ENCODE measurements around the gene FANCD2OS.
"Not testable (repeated sequence)": the region's sequence is repeated elsewhere in the genome, so short reads cannot be mapped to it uniquely, and the experiment has no call there.

FANCD2OS gene, protein sequence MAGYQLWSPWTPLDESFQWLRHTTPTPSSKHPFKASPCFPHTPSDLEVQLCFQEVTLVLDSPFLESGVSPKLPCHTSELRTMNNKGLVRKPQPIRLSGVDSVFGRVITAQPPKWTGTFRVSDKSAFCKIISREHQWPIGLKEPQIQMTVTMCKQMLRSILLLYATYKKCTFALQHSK

DNA sequence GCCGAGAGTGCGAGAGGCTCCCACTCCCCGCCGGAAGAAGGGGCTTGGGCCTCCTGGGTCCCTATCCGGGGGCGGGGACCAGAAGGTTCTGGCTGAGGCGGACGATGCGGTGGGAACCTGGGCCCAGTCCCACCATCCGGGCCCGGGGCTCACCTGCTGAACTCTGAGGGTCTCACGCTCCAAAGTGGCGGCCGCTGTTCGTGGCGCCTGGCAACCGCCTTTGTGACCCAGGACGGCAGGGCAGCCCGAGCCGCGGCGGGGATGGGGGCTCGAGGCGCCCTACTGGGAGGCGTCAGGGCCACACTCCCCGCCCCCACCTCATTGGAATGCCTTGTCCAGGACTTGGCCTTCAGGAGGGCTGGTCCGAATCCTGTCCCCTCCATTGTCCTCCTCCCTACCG is at the start of gene FANCD2OS:
Gene FANCD2OS, minus strand, starts transcription at position 165 of the 400 bp plus-strand sequence. CDS start 3,481 bp downstream, outside the sequence.
- DNase-seq: no peak

DNA sequence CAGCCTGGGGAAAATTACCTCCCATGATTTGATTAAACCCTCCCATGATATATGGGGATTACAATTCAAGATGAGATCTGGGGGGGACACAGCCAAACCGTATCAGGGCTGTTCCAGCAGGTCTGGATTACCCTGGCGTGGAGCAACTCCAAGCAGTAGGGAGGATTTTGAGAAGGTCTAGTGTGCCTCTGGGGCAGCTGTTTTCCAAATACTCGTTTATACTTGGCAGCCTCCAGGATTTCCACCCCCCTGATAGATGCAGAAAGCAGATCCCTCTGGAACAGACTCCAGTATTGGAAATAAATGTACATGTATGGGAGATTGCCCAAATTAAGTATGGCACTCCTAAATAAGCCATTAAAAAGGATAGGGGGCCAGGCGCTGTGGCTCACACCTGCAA is 49.0 kb upstream of the FANCD2OS start:
- no peak for DNase-seq

DNA sequence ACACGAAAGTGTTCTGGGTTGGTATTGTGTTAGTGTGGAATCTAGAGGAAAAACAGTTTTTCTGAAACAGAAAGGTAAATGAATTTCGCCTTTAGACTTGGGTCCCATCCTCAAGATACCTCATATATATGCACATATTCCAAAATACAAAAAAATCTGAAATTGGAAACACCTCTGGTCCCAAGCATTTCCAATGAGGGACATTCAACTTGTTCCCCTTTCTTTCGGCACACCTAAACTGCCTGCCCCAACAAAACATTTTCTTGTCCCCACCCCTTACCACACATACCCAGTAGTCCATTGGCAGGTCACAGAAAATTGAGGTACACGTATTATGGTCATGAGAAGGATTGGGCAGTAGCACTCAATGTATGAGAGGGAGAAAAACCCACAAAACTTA is 47.6 kb upstream of the FANCD2OS start:
- no peak for DNase-seq

DNA sequence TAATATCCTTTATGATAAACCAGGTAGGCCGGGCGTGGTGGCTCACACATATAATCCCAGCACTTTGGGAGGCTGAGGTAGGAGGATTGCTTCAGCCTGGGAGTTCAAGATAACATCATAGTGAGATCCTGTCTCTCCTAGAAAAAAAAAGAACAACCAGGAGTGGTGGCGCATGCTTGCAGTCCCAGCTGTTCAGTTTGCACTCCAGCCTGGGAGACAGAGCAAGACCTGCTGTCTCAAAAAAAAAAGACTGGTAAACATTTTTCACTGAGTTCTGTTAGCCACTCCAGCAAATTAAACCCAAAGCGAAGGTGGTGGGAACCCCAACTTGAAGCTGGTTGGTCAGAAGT is 47.0 kb upstream of the FANCD2OS start:
- DNase-seq: no peak

DNA sequence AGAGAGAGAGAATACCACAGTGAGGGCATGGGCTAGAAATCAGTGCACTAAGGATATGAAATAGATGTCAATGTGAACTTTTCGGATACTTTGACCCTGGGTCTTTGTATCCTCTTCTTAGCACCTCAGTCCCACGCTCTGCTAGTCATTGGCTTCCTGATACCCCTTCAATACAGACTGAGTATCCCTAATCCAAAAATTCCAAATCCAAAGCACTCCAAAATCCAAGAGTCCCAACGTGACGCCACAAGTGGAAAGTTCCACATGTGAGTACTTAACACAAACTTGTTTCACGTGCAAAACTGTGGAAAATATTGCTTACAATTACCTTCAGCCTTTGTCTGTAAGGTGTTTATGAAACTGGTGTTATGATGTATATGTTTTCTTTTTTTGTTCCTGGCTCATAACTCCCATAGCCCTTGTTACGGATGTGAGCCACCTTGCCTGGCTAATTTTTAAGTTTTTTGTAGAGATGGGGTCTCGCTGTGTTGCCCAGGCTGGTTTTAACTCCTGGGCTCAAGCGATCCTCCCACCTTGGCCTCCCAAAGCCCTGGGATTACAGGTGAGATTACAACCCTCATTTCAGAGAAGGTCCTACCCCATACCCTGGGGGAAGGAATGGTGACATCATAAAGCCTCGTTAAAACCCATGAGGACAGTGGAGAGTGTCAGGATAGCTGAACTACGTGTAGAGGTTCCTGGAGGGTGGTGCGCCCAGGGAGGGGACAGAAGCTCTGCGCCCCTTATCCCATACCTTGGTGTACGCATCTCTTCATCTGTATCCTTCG is 46.5 kb upstream of the FANCD2OS start:
- DNase-seq: no peak

DNA sequence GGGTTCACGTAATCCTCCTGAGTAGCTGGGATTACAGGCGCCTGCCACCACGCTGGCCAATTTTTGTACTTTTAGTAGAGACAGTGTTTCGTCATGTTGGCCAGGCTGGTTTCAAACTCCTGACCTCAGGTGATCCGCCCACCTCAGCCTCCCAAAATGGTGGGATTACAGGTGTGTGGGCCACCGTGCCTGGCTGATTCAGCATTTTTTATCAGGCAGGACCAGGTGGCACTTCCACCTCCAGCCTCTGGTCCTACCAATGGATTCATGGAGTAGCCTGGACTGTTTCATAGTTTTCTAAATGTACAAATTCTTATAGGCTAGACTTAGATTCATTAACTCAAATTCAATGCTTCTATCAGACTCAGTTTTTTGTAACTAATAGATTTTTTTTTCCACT is 42.9 kb upstream of the FANCD2OS start:
- DNase-seq: no peak

DNA sequence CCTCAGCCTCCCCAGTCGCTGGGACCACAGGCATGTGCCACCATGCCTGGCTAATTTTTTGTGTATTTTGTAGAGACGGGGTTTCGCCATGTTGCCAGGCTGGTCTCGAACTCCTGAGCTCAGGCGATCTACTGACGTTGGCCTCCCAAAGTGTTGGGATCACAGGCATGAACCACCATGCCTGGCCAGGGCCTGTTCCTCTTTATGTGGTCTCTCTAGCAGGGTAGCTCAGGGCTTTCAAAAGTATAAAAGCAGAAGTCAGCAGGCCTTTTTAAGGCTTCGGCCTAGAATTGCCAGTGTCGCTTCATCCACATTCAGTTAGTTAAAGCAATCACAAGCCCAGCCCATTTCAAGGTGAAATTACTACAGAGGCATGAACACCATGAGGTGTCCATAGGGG is 41.2 kb upstream of the FANCD2OS start:
- DNase-seq: no peak

DNA sequence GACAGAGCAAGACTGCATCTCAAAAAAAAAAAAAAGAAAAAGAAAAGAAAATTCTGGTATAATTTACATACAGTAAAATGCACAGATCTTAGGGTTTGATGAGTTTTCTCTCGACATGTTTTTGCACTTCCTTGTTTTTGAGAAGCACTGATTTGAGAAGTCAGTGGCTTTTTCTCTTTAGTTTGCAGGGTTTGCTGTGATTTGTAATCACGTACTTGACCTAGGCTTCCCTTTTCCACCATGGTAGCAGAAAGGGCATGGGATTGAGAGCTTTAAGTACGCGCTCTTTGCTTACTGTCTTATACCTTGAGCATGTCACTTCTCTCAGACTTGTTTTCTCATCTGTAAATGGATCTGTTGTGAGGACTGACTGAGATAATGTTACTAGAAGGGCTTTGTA is 37.6 kb upstream of the FANCD2OS start:
- no peak for DNase-seq

DNA sequence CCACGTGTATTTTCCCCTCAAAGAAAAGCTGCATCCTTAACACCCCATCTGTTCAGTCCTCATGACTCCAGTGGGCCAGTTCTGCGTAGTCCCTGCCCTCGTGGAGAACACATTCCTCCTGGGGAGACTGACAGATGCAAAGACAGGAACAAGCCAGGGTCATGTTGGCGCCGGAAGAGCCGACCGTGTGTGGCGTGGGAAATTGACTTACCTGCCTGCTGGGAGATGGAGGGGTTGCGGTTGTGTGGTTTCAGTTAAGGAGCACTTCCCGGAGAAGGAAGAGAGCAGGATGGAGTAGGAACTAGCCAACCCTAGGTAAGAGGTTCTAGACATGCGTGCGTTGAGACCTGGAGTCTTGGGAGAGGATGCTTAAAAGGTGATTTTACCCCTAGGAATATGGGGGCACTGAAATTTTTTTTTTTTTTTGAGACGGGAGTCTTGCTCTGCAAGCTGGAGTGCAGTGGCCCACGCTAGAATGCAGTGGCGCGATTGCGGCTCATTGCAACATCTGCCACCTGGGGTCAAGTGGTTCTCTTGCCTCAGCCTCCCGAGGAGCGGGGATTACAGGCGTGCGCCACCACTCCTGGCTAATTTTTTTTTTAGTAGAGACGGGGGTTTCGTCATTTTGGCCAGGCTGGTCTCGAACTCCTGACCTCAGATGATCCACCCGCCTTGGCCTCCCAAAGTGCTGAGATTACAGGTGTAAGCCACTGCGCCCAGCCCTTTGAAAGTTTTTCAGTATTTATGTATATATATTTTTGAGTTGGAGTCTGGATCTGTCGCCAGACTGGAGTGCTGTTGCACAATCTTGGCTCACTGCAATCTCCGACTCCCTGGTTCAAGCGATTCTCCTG is 34.9 kb upstream of the FANCD2OS start:
- DNase-seq: no peak

DNA sequence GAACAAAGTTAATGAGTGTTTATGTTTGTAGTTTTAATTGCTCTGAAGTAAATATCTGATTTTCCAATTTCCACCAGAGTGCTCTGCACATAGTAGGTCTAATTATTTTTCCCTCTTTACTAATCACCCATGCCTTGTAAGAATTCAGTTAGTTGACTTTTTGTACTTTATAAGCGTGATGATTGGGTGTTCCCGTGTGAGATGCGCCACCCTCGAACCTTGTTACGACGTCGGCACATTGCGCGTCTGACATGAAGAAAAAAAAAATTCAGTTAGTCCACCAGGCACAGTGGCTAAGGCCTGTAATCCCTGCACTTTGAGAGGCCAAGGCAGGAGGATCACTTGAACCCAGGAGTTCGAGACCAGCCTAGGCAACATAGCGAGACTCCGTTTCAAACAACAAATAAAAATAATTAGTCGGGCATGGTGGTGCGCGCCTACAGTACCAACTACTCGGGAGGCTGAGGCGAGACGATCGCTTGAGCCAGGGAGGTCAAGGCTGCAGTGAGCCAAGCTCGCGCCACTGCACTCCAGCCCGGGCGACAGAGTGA is 33.0 kb upstream of the FANCD2OS start:
- no peak for DNase-seq

DNA sequence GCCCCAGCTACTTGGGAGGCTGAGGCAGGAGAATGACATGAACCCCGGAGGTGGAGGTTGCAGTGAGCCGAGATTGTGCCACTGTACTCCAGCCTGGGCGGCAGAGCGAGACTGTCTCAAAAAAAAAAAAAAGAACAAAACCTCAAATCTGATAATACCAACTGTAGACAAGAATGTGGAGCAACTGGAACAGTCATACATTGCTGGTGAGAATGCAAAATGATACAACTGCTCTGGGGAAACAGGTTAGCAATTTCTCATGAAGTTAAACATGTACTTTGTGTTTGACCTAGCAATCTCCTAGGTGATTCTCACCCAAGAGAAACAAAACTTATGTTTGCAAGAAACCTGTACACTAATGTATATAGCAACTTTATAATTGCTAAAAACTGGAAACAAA is 29.1 kb upstream of the FANCD2OS start:
- DNase-seq: no peak

DNA sequence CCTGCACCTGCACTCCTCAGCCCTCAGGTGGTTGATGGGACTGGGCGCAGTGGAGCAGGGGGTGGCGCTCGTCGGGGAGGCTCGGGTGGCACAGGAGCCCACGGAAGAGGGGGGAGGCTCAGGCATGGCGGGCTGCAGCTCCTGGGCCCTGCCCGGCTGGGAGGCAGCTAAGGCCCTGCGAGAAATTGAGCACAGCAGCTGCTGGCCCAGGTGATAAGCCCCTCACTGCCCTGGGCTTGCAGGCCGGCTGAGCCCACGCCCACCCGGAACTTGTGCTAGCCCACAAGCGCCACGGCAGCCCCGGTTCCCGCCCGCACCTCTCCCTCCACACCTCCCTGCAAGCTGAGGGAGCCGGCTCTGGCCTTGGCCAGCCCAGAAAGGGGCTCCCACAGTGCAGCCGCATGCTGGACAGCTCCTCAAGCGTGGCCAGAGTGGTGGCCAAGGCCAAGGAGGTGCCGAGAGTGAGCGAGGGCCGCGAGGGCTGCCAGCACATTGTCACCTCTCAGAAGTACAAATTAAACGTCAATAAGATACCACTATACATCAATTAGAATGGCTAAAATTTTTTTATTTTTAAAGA is 28.5 kb upstream of the FANCD2OS start:
- DNase-seq: no peak

DNA sequence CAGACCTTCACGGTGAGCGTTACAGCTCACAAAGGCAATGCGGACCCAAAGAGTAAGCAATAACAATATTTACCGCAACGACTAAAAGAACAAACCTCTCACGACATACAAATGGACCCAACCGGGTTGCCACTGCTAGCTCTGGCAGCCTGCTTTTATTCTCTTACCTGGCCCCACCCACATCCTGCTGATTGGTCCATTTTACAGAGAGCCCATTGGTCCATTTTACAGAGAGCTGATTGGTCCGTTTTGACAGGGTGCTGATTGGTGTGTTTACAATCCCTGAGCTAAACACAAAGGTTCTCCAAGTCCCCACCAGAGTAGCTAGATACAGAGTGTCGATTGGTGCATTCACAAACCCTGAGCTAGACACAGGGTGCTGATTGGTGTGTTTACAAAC is 27.8 kb upstream of the FANCD2OS start:
- DNase-seq: not testable (repeated sequence)

DNA sequence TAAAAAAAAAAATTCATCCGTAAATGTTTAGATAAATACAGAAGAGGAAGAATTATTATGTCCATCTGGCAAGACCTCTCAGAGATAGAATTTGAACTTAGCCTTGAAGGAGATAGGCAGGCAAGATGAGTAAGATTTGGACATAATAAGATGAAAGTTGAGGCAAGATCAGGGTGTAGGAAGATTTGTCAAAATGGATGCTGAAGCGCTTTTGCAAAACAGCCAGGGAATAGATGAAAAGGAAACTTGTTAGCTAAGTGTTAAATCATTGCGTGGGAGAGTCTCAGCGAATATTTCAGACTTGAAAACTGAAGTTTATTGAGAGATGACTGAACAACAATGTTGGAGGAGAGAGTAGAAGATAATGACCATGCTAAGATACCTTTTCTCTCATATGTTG is 14.7 kb upstream of the FANCD2OS start:
- no peak for DNase-seq

DNA sequence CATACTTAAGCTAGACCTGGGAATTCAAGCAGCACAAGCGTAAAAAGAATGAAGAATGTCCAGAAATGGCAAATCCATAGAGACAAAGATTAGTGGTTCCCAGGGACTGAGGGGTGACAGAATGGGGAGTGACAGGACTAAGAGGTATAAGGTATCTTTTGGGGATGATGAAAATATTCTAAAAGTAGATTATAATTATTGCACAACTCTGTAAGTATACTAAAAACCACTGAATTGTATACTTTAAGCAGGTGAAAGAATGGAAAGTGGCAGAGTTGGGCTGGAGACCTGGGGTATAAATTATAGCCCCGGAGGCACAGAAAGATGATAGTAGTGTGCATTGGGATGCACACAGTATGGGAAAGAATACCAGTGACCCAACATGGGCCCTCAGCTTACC is 13.0 kb upstream of the FANCD2OS start:
- DNase-seq: no peak

DNA sequence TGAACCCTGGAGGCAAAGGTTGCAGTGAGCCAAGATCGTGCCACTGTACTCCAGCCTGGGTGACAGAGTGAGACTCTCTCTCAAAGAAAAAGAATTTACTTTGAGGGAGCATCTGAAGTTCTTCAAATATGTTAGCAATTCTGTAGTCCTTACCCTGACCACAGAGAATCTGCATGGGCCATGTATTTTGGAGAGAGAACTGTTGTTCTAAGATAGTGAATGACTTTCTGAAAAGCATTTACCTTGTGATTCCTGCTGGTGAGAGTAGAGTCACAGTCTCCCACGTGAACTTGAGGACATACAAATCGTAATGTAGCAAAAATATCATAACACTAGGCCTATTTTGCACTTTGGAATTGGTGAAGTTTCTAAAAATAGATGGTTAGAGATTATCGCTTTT is 11.3 kb upstream of the FANCD2OS start:
- no peak for DNase-seq

DNA sequence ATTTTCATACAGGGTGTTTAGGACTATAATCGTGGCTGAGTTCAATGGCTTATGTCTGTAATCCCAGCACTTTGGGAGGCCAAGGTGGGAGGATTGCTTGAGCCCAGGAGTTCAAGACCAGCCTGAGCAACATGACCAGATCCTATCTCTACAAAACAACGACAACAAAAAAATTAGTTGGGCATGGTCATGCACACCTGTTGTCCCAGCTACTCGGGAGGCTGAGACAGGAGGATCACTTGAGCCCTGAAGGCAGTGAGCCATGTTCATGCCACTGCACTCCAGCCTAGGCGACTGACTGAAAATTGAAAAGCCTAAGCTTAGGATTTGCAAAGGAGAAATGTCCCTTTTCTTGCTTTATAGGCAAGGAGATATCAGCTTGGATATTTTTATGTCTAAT is 8.9 kb upstream of the FANCD2OS start:
- DNase-seq: no peak

DNA sequence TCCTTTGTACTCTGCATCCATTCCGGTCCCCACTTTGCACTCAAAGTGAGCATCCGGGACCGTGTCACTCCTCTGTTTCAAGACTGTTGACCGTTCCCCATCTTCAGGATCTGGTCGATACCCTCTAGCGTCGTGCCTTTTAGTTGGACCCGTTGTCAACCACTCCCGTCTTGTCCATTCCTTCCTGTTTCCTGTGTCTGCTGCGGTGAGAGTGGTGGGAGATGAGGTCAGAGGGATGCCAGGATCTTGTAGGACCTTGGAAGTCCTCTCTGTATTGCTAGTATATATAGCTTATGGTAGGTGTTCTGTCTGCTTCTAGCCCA is 8.0 kb upstream of the FANCD2OS start:
- DNase-seq: no peak

DNA sequence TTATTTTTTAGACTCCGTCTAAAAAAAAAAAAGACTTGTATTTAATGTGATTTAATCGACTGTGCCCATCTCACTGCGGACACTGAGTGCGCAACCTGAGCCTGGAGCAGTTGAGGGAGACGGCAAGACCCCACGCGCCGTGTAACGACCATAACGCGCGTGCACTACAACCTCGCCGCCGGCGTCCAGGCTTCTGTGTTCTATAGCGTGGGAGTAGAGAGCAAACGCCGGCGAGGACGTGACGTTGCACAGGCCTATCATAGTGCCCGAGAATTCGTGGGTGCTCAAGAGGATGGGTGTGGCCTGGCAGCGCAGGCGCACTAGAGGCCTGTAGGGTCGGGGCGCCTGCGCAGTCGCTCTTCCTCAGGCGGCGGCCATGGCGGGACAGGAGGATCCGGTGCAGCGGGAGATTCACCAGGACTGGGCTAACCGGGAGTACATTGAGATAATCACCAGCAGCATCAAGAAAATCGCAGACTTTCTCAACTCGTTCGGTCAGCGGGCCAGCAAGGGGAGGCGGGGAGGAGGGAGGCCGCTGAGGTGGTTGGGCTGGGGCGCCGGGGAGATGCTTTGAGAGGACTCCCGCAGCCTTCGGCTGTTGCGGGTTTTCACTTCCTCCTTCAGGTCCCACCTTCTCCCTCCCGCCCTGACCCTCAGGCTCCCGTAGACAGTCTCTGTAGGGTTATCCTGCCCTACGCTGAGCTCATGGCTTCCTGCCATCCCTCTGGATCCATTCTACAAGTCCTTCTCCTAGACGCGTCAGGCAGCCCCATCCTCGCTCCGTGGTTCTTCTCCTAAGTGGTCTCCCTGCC is 7.5 kb upstream of the FANCD2OS start, which contains the start of gene BRK1:
Gene BRK1, plus strand, starts transcription at position 350 of the 812 bp plus-strand sequence. Its CDS starts 27 bp downstream, at position 377.
- peak; percentile 91 for DNase-seq

DNA sequence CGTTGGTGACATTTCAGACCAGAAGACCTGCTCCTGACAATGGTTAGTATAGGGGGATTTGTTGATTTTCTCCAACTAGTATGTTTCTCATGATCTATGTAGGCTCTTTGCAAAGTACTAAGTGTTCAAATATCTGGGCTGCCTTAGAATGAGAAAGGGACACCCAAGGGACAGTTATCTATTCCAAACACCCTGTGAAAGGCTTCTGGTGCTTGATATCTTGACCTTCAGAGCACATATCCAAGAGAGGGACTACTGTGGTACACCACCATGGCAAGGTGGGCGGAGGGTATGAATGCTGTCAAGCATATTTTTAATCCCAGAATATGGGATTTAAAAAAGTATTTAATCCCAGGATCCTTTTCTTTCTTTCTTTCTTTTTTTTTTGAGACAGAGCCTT is 1.1 kb downstream of the FANCD2OS start:
- DNase-seq: no peak

DNA sequence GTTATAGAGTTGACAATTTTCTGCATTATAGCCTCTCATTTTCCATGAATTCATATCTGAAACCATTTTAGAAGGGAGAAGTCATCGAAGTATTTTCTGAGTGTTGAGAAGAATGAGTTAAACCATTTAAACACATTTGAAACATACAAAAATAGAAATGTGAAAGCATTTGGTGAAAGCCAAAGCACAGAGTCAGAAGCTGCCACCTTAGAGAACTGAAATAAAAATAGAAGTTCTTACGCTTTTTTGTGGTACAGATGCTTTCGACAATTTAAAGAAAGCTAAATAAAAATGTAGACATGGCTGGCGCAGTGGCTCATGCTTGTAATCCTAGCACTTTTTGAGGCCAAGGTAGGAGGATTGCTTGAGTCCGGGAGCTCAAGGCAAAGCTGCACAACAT is 9.0 kb downstream of the FANCD2OS start:
- DNase-seq: no peak

DNA sequence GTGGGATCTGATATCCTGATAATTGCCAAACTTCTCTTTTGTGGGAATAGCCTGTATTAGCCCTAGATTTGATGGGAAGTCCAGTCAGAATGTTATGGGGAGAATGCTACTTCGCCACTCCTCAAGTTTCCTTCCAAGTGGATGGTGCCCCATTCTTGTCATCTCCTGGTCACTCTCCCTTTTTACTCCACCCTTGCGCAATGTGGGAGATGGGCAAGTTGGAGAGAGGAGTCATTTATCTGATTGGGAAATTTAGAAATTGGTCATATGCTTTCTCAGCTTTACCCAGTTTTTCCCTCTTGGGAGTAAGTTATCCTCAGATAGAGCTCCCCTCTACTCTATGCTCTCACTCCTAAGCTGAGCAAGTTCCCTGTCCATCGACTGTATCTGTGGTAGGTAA is 14.4 kb downstream of the FANCD2OS start:
- no peak for DNase-seq
